Measurements from ENCODE around the gene NUBP2. TPM values are rescaled to one million over a fixed set of nuclear protein-coding genes. Genes with fewer than 3 reads are reported as not detected.

NUBP2 gene
- total RNA-seq, 1 experiment from 2014 or later: 103 TPM

DNA sequence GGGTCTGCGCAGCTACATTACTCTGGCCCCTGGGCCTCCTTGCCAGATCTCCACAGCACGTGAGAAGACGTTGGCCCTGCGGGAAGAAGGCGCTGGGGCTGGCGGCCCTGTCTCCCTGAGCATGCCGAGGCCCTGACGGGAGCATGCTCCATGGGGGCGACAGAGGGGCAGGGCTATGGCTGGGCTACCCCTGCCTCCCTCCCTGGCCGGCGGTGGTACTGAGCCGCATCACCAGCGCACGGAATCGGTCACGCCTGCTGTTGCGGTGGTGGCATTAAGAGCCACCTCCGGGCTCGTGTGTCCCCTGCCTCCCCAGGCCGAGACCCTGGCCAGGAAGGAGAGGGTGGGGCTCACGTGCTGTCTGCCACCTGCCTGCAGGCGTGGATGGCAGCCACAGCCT is 48.6 kb upstream of the NUBP2 start:
- TF ChIP-seq SIN3A (IDR thresholded peaks at IDR 0.05; ENCODE audit: low read depth) (no peak), JUND (IDR thresholded peaks at IDR 0.05) (no peak), POLR2A (IDR thresholded peaks at IDR 0.05; ENCODE audit: borderline replicate concordance, extremely low read depth, insufficient read depth, insufficient read length) (no peak), POLR2AphosphoS5 (IDR thresholded peaks at IDR 0.05; ENCODE audit: low read depth, low read length) (no peak), SRF (IDR thresholded peaks at IDR 0.05; ENCODE audit: low read depth) (no peak), FOSL1 (IDR thresholded peaks at IDR 0.05; ENCODE audit: low read depth) (no peak), ZFX (IDR thresholded peaks at IDR 0.05) (no peak), ZNF274 (IDR thresholded peaks at IDR 0.05; ENCODE audit: low read depth, low read length) (no peak)
- H3K27me3 ChIP-seq (ENCODE audit: insufficient read depth, low read length): no peaks in the 10 kb centered on the region
- no peak for ATAC-seq
- intact Hi-C loops (cut with micrococcal nuclease): no loop called here
- peaks cover 0 to 6% of the 10 kb centered on the region in 2 experiments; a peak in 2 of 4 replicates for H3K36me3 ChIP-seq (ENCODE audit: control insufficient read depth in 1 of 2, insufficient read depth in 2 of 2, low read length in 2 of 2)
- no peak for DNase-seq (ENCODE audit: low read depth, low spot score)
- no peak overlapping the region for H2AFZ ChIP-seq (ENCODE audit: low read depth, low read length, poor library complexity, severe bottlenecking)
- no peaks in the 10 kb centered on the region; the same call in 1 of the 2 replicates for H3K79me2 ChIP-seq (ENCODE audit: insufficient read depth, low read length)
- ChIA-PET POLR2A (no interaction called here), RAD21 (ENCODE audit: low non-redundant PET in 1 of 2, low total read pairs in 2 of 2, uncharacterized antibody in 2 of 2, unreplicated experiment in 2 of 2) (no interaction called here), CTCF (no interaction called here)
- no peak overlapping the region for H3K27ac ChIP-seq (ENCODE audit: low read depth, low read length)
- H3K9me3 ChIP-seq (ENCODE audit: control insufficient read depth in 1 of 2, insufficient read depth in 1 of 2, low read depth in 1 of 2, low read length in 2 of 2): peaks cover 0 to 12% of the 10 kb centered on the region in 2 experiments; a peak in 2 of 4 replicates
- H3K4me1 ChIP-seq (ENCODE audit: control insufficient read depth in 1 of 2, insufficient read depth in 2 of 2, low read length in 2 of 2): no peaks in the 10 kb centered on the region
- H3K9ac ChIP-seq (ENCODE audit: low read length): no peak overlapping the region
- H4K20me1 ChIP-seq (ENCODE audit: insufficient read depth): no peaks in the 10 kb centered on the region
- BruUV-seq (replicated peaks): no TSS peak
- no peaks in the 10 kb centered on the region for H3K9me2 ChIP-seq (ENCODE audit: insufficient read depth)
- no peak overlapping the region for H3K4me3 ChIP-seq (replicated peaks in 1 of 2; ENCODE audit: low read depth in 1 of 2, low read length in 2 of 2)
- H3K4me2 ChIP-seq (ENCODE audit: low read length): no peak overlapping the region

- H3K4me3 ChIP-seq (replicated peaks in 1 of 2; ENCODE audit: low read depth in 1 of 2, low read length in 2 of 2): no peak overlapping the region
- no TSS peak for BruUV-seq (replicated peaks)
- ChIA-PET CTCF (no interaction called here), RAD21 (ENCODE audit: low non-redundant PET in 1 of 2, low total read pairs in 2 of 2, uncharacterized antibody in 2 of 2, unreplicated experiment in 2 of 2) (no interaction called here), POLR2A (no interaction called here)
- H3K9me3 ChIP-seq (ENCODE audit: control insufficient read depth in 1 of 2, insufficient read depth in 1 of 2, low read depth in 1 of 2, low read length in 2 of 2): peaks cover 0 to 12% of the 10 kb centered on the region in 2 experiments; a peak in 2 of 4 replicates
- intact Hi-C loops (cut with micrococcal nuclease): no loop called here
- H3K79me2 ChIP-seq (ENCODE audit: insufficient read depth, low read length): no peaks in the 10 kb centered on the region; the same call in 1 of the 2 replicates
- ATAC-seq: no peak
- no peak overlapping the region for H2AFZ ChIP-seq (ENCODE audit: low read depth, low read length, poor library complexity, severe bottlenecking)
- H3K9me2 ChIP-seq (ENCODE audit: insufficient read depth): no peaks in the 10 kb centered on the region
- H4K20me1 ChIP-seq (ENCODE audit: insufficient read depth): no peaks in the 10 kb centered on the region
- H3K27me3 ChIP-seq (ENCODE audit: insufficient read depth, low read length): no peaks in the 10 kb centered on the region
- no peaks in the 10 kb centered on the region for H3K4me1 ChIP-seq (ENCODE audit: control insufficient read depth in 1 of 2, insufficient read depth in 2 of 2, low read length in 2 of 2)
- TF ChIP-seq JUND (IDR thresholded peaks at IDR 0.05) (no peak), REST (IDR thresholded peaks at IDR 0.05; ENCODE audit: low read depth) (no peak), MAX (IDR thresholded peaks at IDR 0.05) (no peak), CEBPB (IDR thresholded peaks at IDR 0.05; ENCODE audit: low read depth) (no peak), RAD21 (IDR thresholded peaks at IDR 0.05; ENCODE audit: low read depth) (no peak), SP1 (IDR thresholded peaks at IDR 0.05; ENCODE audit: low read depth) (no peak), EZH2 (IDR thresholded peaks at IDR 0.05) (no peak), SRF (IDR thresholded peaks at IDR 0.05; ENCODE audit: low read depth) (no peak)
- TF ChIP-seq, protein P1, sequence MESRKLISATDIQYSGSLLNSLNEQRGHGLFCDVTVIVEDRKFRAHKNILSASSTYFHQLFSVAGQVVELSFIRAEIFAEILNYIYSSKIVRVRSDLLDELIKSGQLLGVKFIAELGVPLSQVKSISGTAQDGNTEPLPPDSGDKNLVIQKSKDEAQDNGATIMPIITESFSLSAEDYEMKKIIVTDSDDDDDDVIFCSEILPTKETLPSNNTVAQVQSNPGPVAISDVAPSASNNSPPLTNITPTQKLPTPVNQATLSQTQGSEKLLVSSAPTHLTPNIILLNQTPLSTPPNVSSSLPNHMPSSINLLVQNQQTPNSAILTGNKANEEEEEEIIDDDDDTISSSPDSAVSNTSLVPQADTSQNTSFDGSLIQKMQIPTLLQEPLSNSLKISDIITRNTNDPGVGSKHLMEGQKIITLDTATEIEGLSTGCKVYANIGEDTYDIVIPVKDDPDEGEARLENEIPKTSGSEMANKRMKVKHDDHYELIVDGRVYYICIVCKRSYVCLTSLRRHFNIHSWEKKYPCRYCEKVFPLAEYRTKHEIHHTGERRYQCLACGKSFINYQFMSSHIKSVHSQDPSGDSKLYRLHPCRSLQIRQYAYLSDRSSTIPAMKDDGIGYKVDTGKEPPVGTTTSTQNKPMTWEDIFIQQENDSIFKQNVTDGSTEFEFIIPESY (IDR thresholded peaks at IDR 0.05; ENCODE audit: extremely low read depth, insufficient replicate concordance, low read length): no peak
- no peak for DNase-seq (ENCODE audit: low read depth, low spot score)
- no peak overlapping the region for H3K4me2 ChIP-seq (ENCODE audit: low read length)
- H3K27ac ChIP-seq (ENCODE audit: low read depth, low read length): peak overlapping the region; percentile 17; the same call in 1 of the 2 replicates
- no peak overlapping the region for H3K9ac ChIP-seq (ENCODE audit: low read length)
- H3K36me3 ChIP-seq (ENCODE audit: control insufficient read depth in 1 of 2, insufficient read depth in 2 of 2, low read length in 2 of 2): peaks cover 0 to 6% of the 10 kb centered on the region in 2 experiments; a peak in 2 of 4 replicates
Observed at GRCh38 chr16:1734816-1735215, 47.9 kb upstream of the NUBP2 start.
